AG04450 (cell line): ENCODE measurements around the gene UVRAG. TPM values are rescaled to one million over a fixed set of nuclear protein-coding genes. Genes with fewer than 3 reads are reported as not detected.

Source experiments
- CTCF ChIA-PET: fragments of 300-600, 350-600 bp; formaldehyde crosslinking; extraction: SDS; loops from one replicate; lab custom pipeline; 2022; ENCODE audit warnings: antibody characterized with exemption, inconsistent platforms; lab: Charles Lee
- POLR2A ChIA-PET: fragments of 350-600 bp; formaldehyde crosslinking; extraction: SDS; loops from one replicate; lab custom pipeline; 2021; ENCODE audit warnings: antibody characterized with exemption, inconsistent platforms; lab: Yijun Ruan, JAX
- DNase-seq: peaks from one replicate; pipeline ENCODE4 v3.0.0-alpha.2; 2011; ENCODE audit warnings: low read depth, low spot score
- H3K27ac ChIP-seq: one replicate; pipeline ENCODE4 v1.5.1; 2012; ENCODE audit warnings: low read depth, low read length, control low read depth
- H3K27me3 ChIP-seq: one replicate; pipeline ENCODE4 v1.6.0; 2012; ENCODE audit warnings: low read length; ENCODE audit not compliant: control insufficient read depth, insufficient read depth
- H3K4me3 ChIP-seq: 2 replicates; pipeline ENCODE4 v1.5.1; 2011; ENCODE audit warnings: mild to moderate bottlenecking, low read depth, low read length, control low read depth
- H3K9me3 ChIP-seq: 2 replicates; pipeline ENCODE4 v1.5.1; 2012; ENCODE audit warnings: low read length; ENCODE audit not compliant: control insufficient read depth, insufficient read depth
- CTCF ChIP-seq: IDR thresholded peaks from 2 replicates; pipeline ENCODE4 v1.5.1; 2011; ENCODE audit warnings: low read depth, low read length, control low read depth, inconsistent platforms
- polyA plus RNA-seq: library from polyadenylated mRNA; depleted of rRNA; stranded (reverse); fragments of >200 nt; gene quantifications from 2 replicates; pipeline ENCODE4 v1.2.3, GENCODE V29; 2011

Gene UVRAG
- polyA plus RNA-seq, 1 experiment = 11.6 TPM

- no peak for DNase-seq
- no peak overlapping the region for H3K4me3 ChIP-seq
- no peak overlapping the region for H3K27ac ChIP-seq
- ChIA-PET CTCF (no interaction called here), POLR2A (no interaction called here)
- no peak for TF ChIP-seq CTCF
- H3K27me3 ChIP-seq = peaks cover 40% of the 10 kb centered on the region
- no peaks in the 10 kb centered on the region for H3K9me3 ChIP-seq
These were observed 25.5 kb upstream of the UVRAG start for GRCh38 chr11:75789521-75789920.

DNA sequence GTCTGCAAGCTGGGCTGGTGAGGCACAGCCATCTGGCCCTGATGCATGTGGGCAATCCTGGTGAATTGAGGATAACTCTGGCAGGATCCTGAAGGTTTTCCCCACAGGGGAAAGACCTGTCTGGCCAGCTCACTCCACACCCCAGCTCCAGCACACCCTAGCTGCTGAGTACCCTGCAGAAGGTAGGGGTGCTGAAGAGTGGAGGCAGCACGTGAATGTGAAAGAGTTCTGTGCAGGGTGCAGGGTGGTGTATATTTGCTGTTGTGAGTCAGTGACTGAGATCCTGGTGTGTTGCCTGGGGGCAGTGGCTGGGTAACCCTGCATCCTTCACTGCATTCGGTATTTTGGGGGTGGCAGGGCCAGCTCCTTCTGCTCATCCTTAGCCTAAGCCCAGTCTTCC is 24.0 kb upstream of the UVRAG start:
- no peak for DNase-seq
- POLR2A ChIA-PET = no interaction called here

DNA sequence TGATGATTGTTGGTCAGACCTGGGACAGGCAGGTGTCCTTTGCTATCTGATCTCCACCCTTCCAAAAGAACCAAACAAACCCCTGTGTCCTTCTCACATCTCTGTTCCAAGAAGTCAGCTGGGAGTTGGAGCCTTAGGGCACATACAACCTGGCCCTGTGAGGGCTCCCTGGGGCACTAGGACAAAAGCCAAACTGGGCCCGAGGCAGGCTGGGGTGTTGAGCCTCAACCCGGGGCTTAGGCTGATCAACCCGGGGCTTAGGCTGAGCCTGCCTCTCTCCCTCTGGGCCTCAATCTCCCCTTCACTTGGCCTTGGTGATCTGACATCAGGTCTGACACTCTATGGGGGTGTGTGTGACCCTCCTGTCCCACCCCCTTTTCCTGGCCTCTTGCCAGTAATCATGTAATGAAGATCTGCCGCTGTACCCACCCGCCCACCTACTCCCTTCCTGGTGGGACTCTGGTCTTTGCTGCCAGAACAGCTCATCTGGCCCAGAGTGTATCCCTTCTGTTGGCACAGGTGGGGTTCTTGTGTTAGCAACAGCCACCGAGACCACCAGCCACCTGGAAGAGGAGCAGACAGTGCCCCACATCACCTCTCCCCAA is 22.8 kb upstream of the UVRAG start:
- H3K9me3 ChIP-seq = no peaks in the 10 kb centered on the region
- TF ChIP-seq CTCF = no peak
- no peak overlapping the region for H3K4me3 ChIP-seq
- POLR2A ChIA-PET = no interaction called here
- peaks cover 40% of the 10 kb centered on the region for H3K27me3 ChIP-seq
- no peak overlapping the region for H3K27ac ChIP-seq
- CTCF ChIA-PET = interaction anchor here (0.7 kb wide), 1 partner anchor 11 kb away, joined by 3 read pairs; no protein-coding TSS in a partner anchor
- DNase-seq = no peak

More for the DNA sequence above, 24.0 kb upstream of the UVRAG start:
- CTCF ChIA-PET = no interaction called here
- no peak overlapping the region for H3K27ac ChIP-seq
- H3K4me3 ChIP-seq = no peak overlapping the region
- H3K9me3 ChIP-seq = no peaks in the 10 kb centered on the region
- H3K27me3 ChIP-seq = peaks cover 40% of the 10 kb centered on the region
- no peak for TF ChIP-seq CTCF

GRCh38 chr11:75792997-75793800 is 21.8 kb upstream of the UVRAG start:
- ChIA-PET POLR2A (no interaction called here), CTCF (interaction anchor here (1.1 kb wide), 1 partner anchor 359 kb away, joined by 4 read pairs; no protein-coding TSS in a partner anchor)
- no peak for DNase-seq
- peaks cover 40% of the 10 kb centered on the region for H3K27me3 ChIP-seq
- H3K4me3 ChIP-seq = no peak overlapping the region
- no peak for TF ChIP-seq CTCF
- H3K27ac ChIP-seq = no peak overlapping the region
- H3K9me3 ChIP-seq = no peaks in the 10 kb centered on the region

GRCh38 chr11:75793966-75794365 is 21.0 kb upstream of the UVRAG start:
- ChIA-PET CTCF (interaction anchor here (1.1 kb wide), 1 partner anchor 358 kb away, joined by 4 read pairs; no protein-coding TSS in a partner anchor), POLR2A (no interaction called here)

More at GRCh38 chr11:75793966-75794365, 21.0 kb upstream of the UVRAG start:
- TF ChIP-seq CTCF = no peak
- no peak for DNase-seq
- H3K4me3 ChIP-seq = no peak overlapping the region
- no peaks in the 10 kb centered on the region for H3K9me3 ChIP-seq
- no peak overlapping the region for H3K27ac ChIP-seq
- peaks cover 35% of the 10 kb centered on the region for H3K27me3 ChIP-seq
